SK-N-SH treated with all-trans-retinoic acid at 6 μM for 48 hours (cell line): ENCODE measurements around the gene TMEM178A.
A peak's percentile ranks its signal among the peaks of the same experiment; 100 is the strongest.

Experiments used
- ATAC-seq: fragments of 200-7000 bp; cut with Tn5 transposase; 3 replicates; pipeline ENCODE4 v1.9.1; 2020; ENCODE audit warnings: mild to moderate bottlenecking, moderate library complexity
- ARNTL ChIP-seq: fragments of 450-650 bp; formaldehyde crosslinking; IDR thresholded peaks from 2 replicates; pipeline ENCODE4 v1.5.0; 2020; ENCODE audit warnings: low read depth, mild to moderate bottlenecking, moderate library complexity, borderline replicate concordance
- BACH2 ChIP-seq: fragments of 250-450 bp; sonication (Bioruptor Pico); IDR thresholded peaks from 2 replicates; pipeline ENCODE4 v1.9.0; 2021; ENCODE audit warnings: mild to moderate bottlenecking, borderline replicate concordance
- CREB5 ChIP-seq: fragments of 250-450 bp; sonication (Bioruptor Pico); IDR thresholded peaks from 2 replicates; pipeline ENCODE4 v1.5.1; 2020; ENCODE audit warnings: low read depth, mild to moderate bottlenecking, moderate library complexity
- CSDC2 ChIP-seq: fragments of 250-450 bp; sonication (Bioruptor Pico); IDR thresholded peaks from 2 replicates; pipeline ENCODE4 v1.5.0; 2020; ENCODE audit warnings: mild to moderate bottlenecking, moderate library complexity
- CSRNP3 ChIP-seq: fragments of 250-450 bp; sonication (Bioruptor Pico); IDR thresholded peaks from 2 replicates; pipeline ENCODE4 v1.5.1; 2021; ENCODE audit warnings: mild to moderate bottlenecking, moderate library complexity
- ESRRG ChIP-seq: fragments of 250-450 bp; sonication (Bioruptor Pico); IDR thresholded peaks from 2 replicates; pipeline ENCODE4 v1.6.1; 2021; ENCODE audit warnings: mild to moderate bottlenecking
- GLIS3 ChIP-seq: fragments of 250-450 bp; sonication (Bioruptor Pico); IDR thresholded peaks from 2 replicates; pipeline ENCODE4 v1.5.0; 2020; ENCODE audit warnings: mild to moderate bottlenecking, moderate library complexity
- ISL1 ChIP-seq: fragments of 250-450 bp; sonication (Bioruptor Pico); IDR thresholded peaks from 2 replicates; pipeline ENCODE4 v2.1.2; 2022; ENCODE audit warnings: mild to moderate bottlenecking, moderate library complexity
- PATZ1 ChIP-seq: fragments of 250-450 bp; sonication (Bioruptor Pico); IDR thresholded peaks from 2 replicates; pipeline ENCODE4 v1.8.0; 2020; ENCODE audit warnings: mild to moderate bottlenecking, moderate library complexity, borderline replicate concordance
- POU6F1 ChIP-seq: fragments of 250-450 bp; sonication (Bioruptor Pico); IDR thresholded peaks from 2 replicates; pipeline ENCODE4 v1.8.0; 2021; ENCODE audit warnings: low read depth, mild to moderate bottlenecking, moderate library complexity, borderline replicate concordance
- PPARA ChIP-seq: fragments of 250-450 bp; sonication (Bioruptor Pico); IDR thresholded peaks from 2 replicates; pipeline ENCODE4 v1.5.0; 2020; ENCODE audit warnings: mild to moderate bottlenecking, borderline replicate concordance
- RARB ChIP-seq: fragments of 250-450 bp; sonication (Bioruptor Pico); IDR thresholded peaks from 2 replicates; pipeline ENCODE4 v1.8.0; 2021; ENCODE audit warnings: mild to moderate bottlenecking, moderate library complexity
- SNAI2 ChIP-seq: fragments of 250-450 bp; sonication (Bioruptor Pico); IDR thresholded peaks from 2 replicates; pipeline ENCODE4 v1.5.0; 2020; ENCODE audit warnings: mild to moderate bottlenecking, moderate library complexity
- TCF4 ChIP-seq: fragments of 250-450 bp; sonication (Bioruptor Pico); IDR thresholded peaks from 2 replicates; pipeline ENCODE4 v1.8.0; 2021; ENCODE audit warnings: mild to moderate bottlenecking, moderate library complexity, borderline replicate concordance
- TOX ChIP-seq: fragments of 250-450 bp; sonication (Bioruptor Pico); IDR thresholded peaks from 2 replicates; pipeline ENCODE4 v1.8.0; 2021; ENCODE audit warnings: mild to moderate bottlenecking, moderate library complexity, borderline replicate concordance
- TSHZ2 ChIP-seq: fragments of 250-450 bp; sonication (Bioruptor Pico); IDR thresholded peaks from 2 replicates; pipeline ENCODE4 v1.5.0; 2020; ENCODE audit warnings: mild to moderate bottlenecking, moderate library complexity
- ZC3H10 ChIP-seq: fragments of 250-450 bp; sonication (Bioruptor Pico); IDR thresholded peaks from 2 replicates; pipeline ENCODE4 v1.5.1; 2021; ENCODE audit warnings: mild to moderate bottlenecking, moderate library complexity
- ZFP3 ChIP-seq: fragments of 250-450 bp; sonication (Bioruptor Pico); IDR thresholded peaks from 2 replicates; pipeline ENCODE4 v1.5.0; 2020; ENCODE audit warnings: mild to moderate bottlenecking, moderate library complexity
- ZFP30 ChIP-seq: fragments of 450-650 bp; formaldehyde crosslinking; IDR thresholded peaks from 2 replicates; pipeline ENCODE4 v1.5.0; 2022; ENCODE audit warnings: mild to moderate bottlenecking, moderate library complexity
- ZNF565 ChIP-seq: fragments of 450-650 bp; formaldehyde crosslinking; conservative IDR thresholded peaks from 2 replicates; pipeline ENCODE4 v1.5.0; 2020; ENCODE audit warnings: low read depth, mild to moderate bottlenecking, moderate library complexity
- ZNF70 ChIP-seq: fragments of 450-650 bp; formaldehyde crosslinking; IDR thresholded peaks from 2 replicates; pipeline ENCODE4 v1.5.0; 2020; ENCODE audit warnings: mild to moderate bottlenecking, moderate library complexity
- ZNF8 ChIP-seq: fragments of 450-650 bp; formaldehyde crosslinking; IDR thresholded peaks from 2 replicates; pipeline ENCODE4 v1.5.0; 2020; ENCODE audit warnings: mild to moderate bottlenecking, moderate library complexity

Gene TMEM178A

GRCh38 chr2:39666491-39667101, 879 bp downstream of the TMEM178A start:
- TF ChIP-seq TOX (CRISPR knock-in tag) (no peak), CREB5 (no peak), ARNTL (CRISPR knock-in tag) (no peak), RARB (CRISPR knock-in tag) (no peak), ZFP30 (CRISPR knock-in tag) (no peak), ESRRG (CRISPR knock-in tag) (no peak), CSDC2 (CRISPR knock-in tag) (no peak), ZNF565 (no peak), CSRNP3 (CRISPR knock-in tag) (no peak), ZFP3 (CRISPR knock-in tag) (no peak), GLIS3 (CRISPR knock-in tag) (no peak)
- TF ChIP-seq, all 23 proteins: peak for 0
- peak; percentile 41 for ATAC-seq

- no peak for ATAC-seq
- no peak for TF ChIP-seq SNAI2 (CRISPR knock-in tag)
- no peak for TF ChIP-seq TSHZ2 (CRISPR knock-in tag)
- TF ChIP-seq CREB5: no peak
- TF ChIP-seq TCF4 (CRISPR knock-in tag): no peak
- no peak for TF ChIP-seq ZNF565
- TF ChIP-seq ZFP3 (CRISPR knock-in tag): no peak
- no peak for TF ChIP-seq TOX (CRISPR knock-in tag)
- TF ChIP-seq ZNF8 (CRISPR knock-in tag): no peak
- no peak for TF ChIP-seq ZNF70 (CRISPR knock-in tag)
- no peak for TF ChIP-seq BACH2 (CRISPR knock-in tag)
- TF ChIP-seq ZC3H10: no peak
- no peak for TF ChIP-seq ISL1 (CRISPR knock-in tag)
- no peak for TF ChIP-seq RARB (CRISPR knock-in tag)
- no peak for TF ChIP-seq ARNTL (CRISPR knock-in tag)
- no peak for TF ChIP-seq POU6F1 (CRISPR knock-in tag)
- TF ChIP-seq CSDC2 (CRISPR knock-in tag): no peak
- no peak for TF ChIP-seq ZFP30 (CRISPR knock-in tag)
- TF ChIP-seq PPARA (CRISPR knock-in tag): no peak
- no peak for TF ChIP-seq PATZ1 (CRISPR knock-in tag)
Observed at GRCh38 chr2:39667104-39667885, 1.6 kb downstream of the TMEM178A start.
